Panc1 (cell line): ENCODE results near the gene AFF2.

ENCODE experiments used
- CTCF ChIP-seq: fragments of 450-650 bp; IDR thresholded peaks from 2 replicates; pipeline ENCODE4 v1.5.1; 2017; ENCODE audit warnings: mild to moderate bottlenecking
- POLR2AphosphoS5 ChIP-seq: IDR thresholded peaks from 2 replicates; pipeline ENCODE4 v1.6.1; 2012; ENCODE audit warnings: mild to moderate bottlenecking, low read depth, low read length, moderate library complexity
- REST ChIP-seq, 2 experiments: IDR thresholded peaks; 2 replicates each; pipeline ENCODE4 v1.6.1; 2011 to 2012; ENCODE audit warnings: low read depth in 2 of 2, control low read depth in 1 of 2, low read length in 1 of 2, mild to moderate bottlenecking in 1 of 2, moderate library complexity in 1 of 2; ENCODE audit not compliant: insufficient read depth in 1 of 2
- SIN3A ChIP-seq: IDR thresholded peaks from 2 replicates; pipeline ENCODE4 v1.6.1; 2012; ENCODE audit warnings: low read depth, mild to moderate bottlenecking, low read length, moderate library complexity, borderline replicate concordance; ENCODE audit not compliant: insufficient read depth
- TCF7L2 ChIP-seq: IDR thresholded peaks from 2 replicates; pipeline ENCODE4 v1.6.1; 2011; ENCODE audit warnings: mild to moderate bottlenecking, low read depth, low read length, inconsistent platforms

- TF ChIP-seq REST (IDR thresholded peaks at IDR 0.05; ENCODE audit: insufficient read depth in 1 of 2, low read depth in 2 of 2, low read length in 1 of 2) (no peak), CTCF (no peak), POLR2AphosphoS5 (no peak), TCF7L2 (no peak), SIN3A (no peak)
These were observed 12.0 kb downstream of the AFF2 start for GRCh38 chrX:148512453-148512852.
